Left ventricle myocardium inferior (tissue), 1 donor: ENCODE data around the gene MAMSTR. TPM values are rescaled to one million over a fixed set of nuclear protein-coding genes. Genes with fewer than 3 reads are reported as not detected.
"Not testable (repeated sequence)": the region's sequence is repeated elsewhere in the genome, so short reads cannot be mapped to it uniquely, and the experiment has no call there.

Experiments
- DNase-seq: peaks from one replicate; pipeline ENCODE4 v3.0.0-alpha.2; 2020
- H3K27ac ChIP-seq: fragments of 200-600 bp; replicated peaks from 2 replicates; pipeline ENCODE4 v1.8.0; 2021
- H3K27me3 ChIP-seq: fragments of 200-600 bp; 2 replicates; pipeline ENCODE4 v1.8.0; 2021; ENCODE audit warnings: low read depth
- H3K36me3 ChIP-seq: fragments of 200-600 bp; 2 replicates; pipeline ENCODE4 v1.8.0; 2021
- H3K4me1 ChIP-seq: fragments of 200-600 bp; 2 replicates; pipeline ENCODE4 v1.8.0; 2021
- H3K4me3 ChIP-seq: fragments of 200-600 bp; 2 replicates; pipeline ENCODE4 v1.8.0; 2021; ENCODE audit warnings: mild to moderate bottlenecking, moderate library complexity
- H3K9me3 ChIP-seq: fragments of 200-600 bp; replicated peaks from 2 replicates; pipeline ENCODE4 v1.8.0; 2021
- intact Hi-C: fragments of 100-400 bp; cut with micrococcal nuclease; formaldehyde crosslinking; loops from one replicate; pipeline ENCODE4 v1.11.0; 2022
- total RNA-seq: library from RNA; stranded (reverse); fragmentation: NEBNext Ultra II Directional; extraction: Animal tissue kit (Norgen Biotek cat#: 25700); gene quantifications from one replicate; pipeline ENCODE4 v1.2.1, GENCODE V29; 2021
- TF ChIP-seq, protein P1 (sequence below): fragments of 200-600 bp; IDR thresholded peaks from 2 replicates; pipeline ENCODE4 v1.8.0; 2021; ENCODE audit warnings: antibody characterized with exemption, mild to moderate bottlenecking, borderline replicate concordance
- donor health status: DM: no; HTN: yes; CAD: no; lungs with severe emphysema.

Gene MAMSTR
- total RNA-seq, 1 donor from 2014 or later = 1.8 TPM

- no peak for DNase-seq
- Histone ChIP-seq H3K27ac (no peak overlapping the region), H3K9me3 (no peaks in the 10 kb centered on the region), H3K36me3 (no peaks in the 10 kb centered on the region), H3K4me3 (no peak overlapping the region), H3K4me1 (no peaks in the 10 kb centered on the region), H3K27me3 (no peaks in the 10 kb centered on the region)
- intact Hi-C loops = no loop called here
- TF ChIP-seq, protein P1, sequence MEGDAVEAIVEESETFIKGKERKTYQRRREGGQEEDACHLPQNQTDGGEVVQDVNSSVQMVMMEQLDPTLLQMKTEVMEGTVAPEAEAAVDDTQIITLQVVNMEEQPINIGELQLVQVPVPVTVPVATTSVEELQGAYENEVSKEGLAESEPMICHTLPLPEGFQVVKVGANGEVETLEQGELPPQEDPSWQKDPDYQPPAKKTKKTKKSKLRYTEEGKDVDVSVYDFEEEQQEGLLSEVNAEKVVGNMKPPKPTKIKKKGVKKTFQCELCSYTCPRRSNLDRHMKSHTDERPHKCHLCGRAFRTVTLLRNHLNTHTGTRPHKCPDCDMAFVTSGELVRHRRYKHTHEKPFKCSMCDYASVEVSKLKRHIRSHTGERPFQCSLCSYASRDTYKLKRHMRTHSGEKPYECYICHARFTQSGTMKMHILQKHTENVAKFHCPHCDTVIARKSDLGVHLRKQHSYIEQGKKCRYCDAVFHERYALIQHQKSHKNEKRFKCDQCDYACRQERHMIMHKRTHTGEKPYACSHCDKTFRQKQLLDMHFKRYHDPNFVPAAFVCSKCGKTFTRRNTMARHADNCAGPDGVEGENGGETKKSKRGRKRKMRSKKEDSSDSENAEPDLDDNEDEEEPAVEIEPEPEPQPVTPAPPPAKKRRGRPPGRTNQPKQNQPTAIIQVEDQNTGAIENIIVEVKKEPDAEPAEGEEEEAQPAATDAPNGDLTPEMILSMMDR = no peak
Measured at GRCh38 chr19:48689449-48689848, 30.1 kb downstream of the MAMSTR start.

- Histone ChIP-seq H3K36me3 (no peaks in the 10 kb centered on the region), H3K27ac (no peak overlapping the region), H3K9me3 (no peaks in the 10 kb centered on the region), H3K27me3 (no peaks in the 10 kb centered on the region), H3K4me3 (no peak overlapping the region), H3K4me1 (no peaks in the 10 kb centered on the region)
- intact Hi-C loops = no loop called here
- TF ChIP-seq, protein P1 = no peak
- DNase-seq = no peak
Measured at GRCh38 chr19:48687776-48688175, 31.7 kb downstream of the MAMSTR start.

DNA sequence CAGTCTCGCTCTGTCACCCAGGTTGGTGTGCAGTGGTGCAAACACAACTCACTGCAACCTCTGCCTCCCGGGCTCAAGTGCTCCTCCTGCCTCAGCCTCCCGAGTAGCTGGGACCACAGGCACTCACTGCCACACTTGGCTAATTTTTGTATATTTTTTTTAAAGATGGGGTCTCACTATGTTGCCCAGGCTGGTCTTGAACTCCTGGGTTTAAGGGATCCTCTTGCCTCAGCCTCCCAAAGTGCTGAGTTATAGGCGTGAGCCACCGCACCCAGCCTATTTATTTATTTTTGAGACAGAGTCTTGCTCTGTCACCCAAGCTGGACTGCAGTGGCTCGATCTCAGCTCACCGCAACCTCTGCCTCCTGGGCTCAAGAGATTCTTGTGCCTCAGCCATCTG lies 32.9 kb downstream of the MAMSTR start:
- intact Hi-C loops, H3K9me3 ChIP-seq, H3K4me1 ChIP-seq, H3K36me3 ChIP-seq, H3K27me3 ChIP-seq, H3K27ac ChIP-seq, DNase-seq, H3K4me3 ChIP-seq: not testable (repeated sequence)

- Histone ChIP-seq H3K4me1 (no peaks in the 10 kb centered on the region), H3K27me3 (no peaks in the 10 kb centered on the region), H3K36me3 (no peaks in the 10 kb centered on the region), H3K27ac (no peak overlapping the region), H3K9me3 (no peaks in the 10 kb centered on the region), H3K4me3 (no peak overlapping the region)
- TF ChIP-seq, protein P1 = no peak
- intact Hi-C loops = no loop called here
- DNase-seq = no peak
Measured at GRCh38 chr19:48686088-48686487, 33.4 kb downstream of the MAMSTR start.

DNA sequence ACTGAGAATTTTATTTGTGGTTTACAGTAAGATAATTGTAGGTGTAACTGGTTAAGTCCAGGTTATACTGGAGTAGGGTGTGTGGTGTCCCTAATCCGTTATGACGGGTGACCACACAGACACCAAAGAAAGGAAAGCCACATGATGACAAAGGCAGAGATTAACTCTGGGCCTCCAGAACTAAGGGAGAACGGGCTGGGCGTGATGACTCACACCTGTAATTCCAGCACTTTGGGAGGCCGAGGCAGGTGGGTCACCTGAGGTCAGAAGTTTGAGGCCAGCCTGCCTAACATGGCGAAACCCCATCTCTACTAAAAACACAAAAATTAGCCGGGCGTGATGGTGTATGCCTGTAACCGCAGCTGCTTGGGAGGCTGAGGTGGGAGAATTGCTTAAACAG lies 33.9 kb downstream of the MAMSTR start:
- no peaks in the 10 kb centered on the region for H3K9me3 ChIP-seq
- H3K36me3 ChIP-seq = no peaks in the 10 kb centered on the region
- H3K27me3 ChIP-seq = no peaks in the 10 kb centered on the region
- intact Hi-C loops = no loop called here
- TF ChIP-seq, protein P1 = no peak
- H3K4me3 ChIP-seq = no peak overlapping the region
- H3K27ac ChIP-seq = no peak overlapping the region
- H3K4me1 ChIP-seq = no peaks in the 10 kb centered on the region
- no peak for DNase-seq

GRCh38 chr19:48683349-48683748 lies 36.2 kb downstream of the MAMSTR start:
- intact Hi-C loops = no loop called here
- TF ChIP-seq, protein P1 = no peak
- DNase-seq = peak; percentile 66
- Histone ChIP-seq H3K36me3 (no peaks in the 10 kb centered on the region), H3K4me1 (no peaks in the 10 kb centered on the region), H3K27me3 (no peaks in the 10 kb centered on the region), H3K9me3 (no peaks in the 10 kb centered on the region), H3K4me3 (peak overlapping the region; percentile 43), H3K27ac (no peak overlapping the region)
